Stomach (tissue), 9 donors: ENCODE results near the gene L3MBTL2. TPM values are rescaled to one million over a fixed set of nuclear protein-coding genes. Genes with fewer than 3 reads are reported as not detected.

Experiments used
- DNase-seq, 2 donors: peaks; one replicate each; pipeline versions ENCODE4 v3.0.0 to v3.0.0-alpha.2; 2013 to 2019
- H3K27ac ChIP-seq, 5 donors: fragments of 200-600 bp in 4 of 5; sonication (generic) in 4 of 5; one replicate each; pipeline ENCODE4 v1.5.1; 2013 to 2019; ENCODE audit warnings: mild to moderate bottlenecking in 1 of 5, moderate library complexity in 1 of 5
- H3K27me3 ChIP-seq, 3 donors: fragments of 200-600 bp; sonication (generic); one replicate each; pipeline ENCODE4 v1.5.1; 2017 to 2019; ENCODE audit warnings: mixed run types in 1 of 3
- H3K36me3 ChIP-seq, 4 donors: fragments of 200-600 bp; sonication (generic); 1 replicate in 3 of 4; 2 replicates in 1 of 4; pipeline ENCODE4 v1.5.1; 2016 to 2019
- H3K4me1 ChIP-seq, 4 donors: fragments of 200-600 bp; sonication (generic); one replicate each; pipeline ENCODE4 v1.5.1; 2016 to 2019
- H3K4me3 ChIP-seq, 4 donors: fragments of 200-600 bp; sonication (generic) in 3 of 4; one replicate each; pipeline ENCODE4 v1.5.1; 2016 to 2019; ENCODE audit warnings: mild to moderate bottlenecking in 1 of 4
- H3K9me3 ChIP-seq, 4 donors: fragments of 200-600 bp; sonication (generic); one replicate each; pipeline ENCODE4 v1.5.1; 2016 to 2019
- EP300 ChIP-seq: sonication (generic); formaldehyde crosslinking; IDR thresholded peaks from one replicate; pipeline ENCODE4 v1.6.1; 2017; ENCODE audit warnings: antibody characterized with exemption
- POLR2A ChIP-seq, 4 donors: fragments of 450-650 bp; IDR thresholded peaks; one replicate each; pipeline ENCODE4 v1.6.1; 2016; ENCODE audit warnings: antibody characterized with exemption in 4 of 4, control low read depth in 2 of 4, mild to moderate bottlenecking in 1 of 4, moderate library complexity in 1 of 4
- POLR2AphosphoS5 ChIP-seq, 3 donors: sonication (generic); formaldehyde crosslinking; IDR thresholded peaks; one replicate each; pipeline ENCODE4 v1.6.1; 2016; ENCODE audit warnings: antibody characterized with exemption in 3 of 3
- WGBS, 5 donors: extraction: QIAGEN DNeasy Blood & Tissue Kit in 3 of 5; methylation state at CpG; one replicate each; pipeline versions ENCODE4 v1.1.5 to v1.1.7; 2013 to 2018; 5-methylcytosine and 5-hydroxymethylcytosine counted together
- intact Hi-C: fragments of 100-400 bp; cut with DNase I; formaldehyde crosslinking; loops from one replicate; pipeline ENCODE4 v1.15.1; 2023; ENCODE audit warnings: low total_unique reads
- polyA plus RNA-seq, 3 donors: library from polyadenylated mRNA; stranded (reverse); fragments of 200-250 nt; gene quantifications; one replicate each; pipeline ENCODE4 v1.2.3, GENCODE V29; 2013
- small RNA-seq, 4 donors: library from RNA; depleted of rRNA; stranded (forward); fragments of <200 nt; gene quantifications; one replicate each; pipeline ENCODE3, GENCODE V24; 2016
- total RNA-seq, 5 donors: library from RNA; depleted of rRNA; stranded (reverse); fragments of >200 nt; gene quantifications; one replicate each; pipeline versions ENCODE4 v1.1.0 to v1.2.3, GENCODE V29; 2014 to 2016
- TF ChIP-seq, protein P1 (sequence below), 7 experiments: fragments of 450-650 bp in 4 of 7; fragments of 200-600 bp in 3 of 7; sonication (generic) in 3 of 7; IDR thresholded peaks; one replicate each; pipeline ENCODE4 v1.5.1; 2016 to 2019; ENCODE audit warnings: antibody characterized with exemption in 7 of 7, control low read depth in 2 of 7, mild to moderate bottlenecking in 1 of 7
- donor health status: healthy with polysubstance abuse.
- donor health status: Bipolar disorder and iron deficiency.
- donor health status: healthy.

L3MBTL2 gene
- total and polyA plus RNA-seq, 8 donors: 3.2 to 69.6 (median 12.4) TPM

DNA sequence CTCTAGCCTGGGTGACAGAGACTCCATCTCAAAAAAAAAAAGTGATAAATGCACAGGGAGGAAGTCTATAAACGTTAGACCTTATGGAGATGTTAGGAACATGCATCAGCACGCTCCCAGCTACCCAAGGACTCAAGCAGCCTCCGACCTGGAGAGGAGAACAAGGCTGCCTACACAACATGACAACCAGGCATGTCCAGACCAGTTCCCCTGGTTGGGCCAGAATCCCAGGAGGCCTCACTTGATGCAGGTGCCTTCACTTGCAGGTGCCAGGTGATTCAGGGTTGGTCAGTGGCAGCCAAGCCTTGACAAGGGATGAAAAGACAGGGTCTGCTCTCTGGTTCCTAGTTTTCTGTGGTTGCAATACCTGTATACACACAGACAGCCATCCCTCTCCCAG, 75.0 kb downstream of the L3MBTL2 start:
- intact Hi-C loops: no loop called here
- Histone ChIP-seq H3K4me3 (no peak overlapping the region), H3K4me1 (peaks cover 4 to 20% (median 8%) of the 10 kb centered on the region in 4 donors), H3K36me3 (peaks cover 55 to 96% (median 89%) of the 10 kb centered on the region in 4 donors), H3K27ac (no peak overlapping the region), H3K9me3 (no peaks in the 10 kb centered on the region), H3K27me3 (no peaks in the 10 kb centered on the region)
- peak in 1 of 2 donors; percentile 14 for DNase-seq
- 72 to 82% (median 80%) methylated on average over 3 of the region's 3 CpGs for WGBS, 5 donors
- no peak for TF ChIP-seq EP300

DNA sequence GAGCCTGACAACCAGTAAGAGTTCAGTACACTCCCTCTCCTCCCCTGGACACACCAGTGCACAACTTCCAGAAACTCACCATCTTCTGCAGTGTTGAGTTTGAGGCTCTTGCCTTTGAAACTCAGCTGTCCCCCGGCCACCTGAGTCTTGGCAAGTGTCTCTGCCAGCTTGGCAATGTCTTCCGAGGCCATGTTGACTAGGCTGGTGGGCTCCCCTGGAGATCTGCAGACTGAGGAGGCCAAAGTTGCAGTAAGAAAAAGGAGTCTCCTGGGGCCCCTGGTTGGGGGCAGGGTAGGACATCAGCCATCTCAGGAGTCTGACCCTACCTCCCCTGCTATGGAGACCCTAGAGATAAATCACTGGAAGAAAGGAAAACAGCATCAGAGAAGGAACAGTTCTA, 75.7 kb downstream of the L3MBTL2 start:
- TF ChIP-seq POLR2AphosphoS5 (IDR thresholded peaks at IDR 0.05): no peak
- no peak for TF ChIP-seq EP300
- no peak for TF ChIP-seq POLR2A (IDR thresholded peaks at IDR 0.05)
- TF ChIP-seq, protein P1, sequence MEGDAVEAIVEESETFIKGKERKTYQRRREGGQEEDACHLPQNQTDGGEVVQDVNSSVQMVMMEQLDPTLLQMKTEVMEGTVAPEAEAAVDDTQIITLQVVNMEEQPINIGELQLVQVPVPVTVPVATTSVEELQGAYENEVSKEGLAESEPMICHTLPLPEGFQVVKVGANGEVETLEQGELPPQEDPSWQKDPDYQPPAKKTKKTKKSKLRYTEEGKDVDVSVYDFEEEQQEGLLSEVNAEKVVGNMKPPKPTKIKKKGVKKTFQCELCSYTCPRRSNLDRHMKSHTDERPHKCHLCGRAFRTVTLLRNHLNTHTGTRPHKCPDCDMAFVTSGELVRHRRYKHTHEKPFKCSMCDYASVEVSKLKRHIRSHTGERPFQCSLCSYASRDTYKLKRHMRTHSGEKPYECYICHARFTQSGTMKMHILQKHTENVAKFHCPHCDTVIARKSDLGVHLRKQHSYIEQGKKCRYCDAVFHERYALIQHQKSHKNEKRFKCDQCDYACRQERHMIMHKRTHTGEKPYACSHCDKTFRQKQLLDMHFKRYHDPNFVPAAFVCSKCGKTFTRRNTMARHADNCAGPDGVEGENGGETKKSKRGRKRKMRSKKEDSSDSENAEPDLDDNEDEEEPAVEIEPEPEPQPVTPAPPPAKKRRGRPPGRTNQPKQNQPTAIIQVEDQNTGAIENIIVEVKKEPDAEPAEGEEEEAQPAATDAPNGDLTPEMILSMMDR (IDR thresholded peaks at IDR 0.05): no peak
- Histone ChIP-seq H3K27me3 (no peaks in the 10 kb centered on the region), H3K9me3 (no peaks in the 10 kb centered on the region), H3K4me1 (peaks cover 8 to 25% (median 14%) of the 10 kb centered on the region in 4 donors), H3K27ac (no peak overlapping the region), H3K36me3 (peaks cover 49 to 89% (median 82%) of the 10 kb centered on the region in 4 donors), H3K4me3 (no peak overlapping the region)
- 71 to 100% (median 86%) methylated on average over 2 of the region's 2 CpGs for WGBS, 5 donors
- DNase-seq: no peak
- intact Hi-C loops: no loop called here

Small RNAs within 50 kb of the gene (small RNA-seq; reads per million reads assigned to genes)
- gene MIR6889: 0 reads per million in 4 donors
- gene RNU6-375P: 0 reads per million in 4 donors

Other genes starting within 250 kb of the L3MBTL2 start
- 100 to 1,000 TPM in 3 of 5 donors, 10 to 100 TPM in 2; 75.0 to 164 (median 116) TPM for gene EP300, start 112.7 kb upstream of the L3MBTL2 start, total RNA-seq
- 1 to 10 TPM; 4.3 to 6.0 (median 5.7) TPM for gene EP300, start 112.7 kb upstream of the L3MBTL2 start, polyA plus RNA-seq
- 10 to 100 TPM in 1 of 5 donors, 1 to 10 TPM in 4; 1.4 to 15.6 (median 5.8) TPM for gene CHADL, start 35.6 kb downstream of the L3MBTL2 start, total RNA-seq
- gene CHADL, start 35.6 kb downstream of the L3MBTL2 start, polyA plus RNA-seq: 1 to 10 TPM; 2.0 to 5.4 (median 5.4) TPM
- 100 to 1,000 TPM in 2 of 5 donors, 10 to 100 TPM in 3; 18.9 to 127 (median 61.7) TPM for gene RANGAP1, start 80.9 kb downstream of the L3MBTL2 start, total RNA-seq
- 10 to 100 TPM; 29.5 to 40.0 (median 37.0) TPM for gene RANGAP1, start 80.9 kb downstream of the L3MBTL2 start, polyA plus RNA-seq
- 10 to 100 TPM in 4 of 5 donors, 1 to 10 TPM in 1; 4.7 to 40.1 (median 29.7) TPM for gene ZC3H7B, start 96.2 kb downstream of the L3MBTL2 start, total RNA-seq
- gene ZC3H7B, start 96.2 kb downstream of the L3MBTL2 start, polyA plus RNA-seq: 10 to 100 TPM; 13.5 to 29.0 (median 20.5) TPM
- 10 to 100 TPM in 3 of 5 donors, 1 to 10 TPM in 2; 7.0 to 29.1 (median 19.3) TPM for gene TEF, start 176.6 kb downstream of the L3MBTL2 start, total RNA-seq
- gene TEF, start 176.6 kb downstream of the L3MBTL2 start, polyA plus RNA-seq: 10 to 100 TPM in 1 of 3 donors, 1 to 10 TPM in 2; 6.7 to 12.2 (median 8.2) TPM
- 10 to 100 TPM; 19.8 to 42.4 (median 31.5) TPM for gene TOB2, start 241.5 kb downstream of the L3MBTL2 start, total RNA-seq
- gene TOB2, start 241.5 kb downstream of the L3MBTL2 start, polyA plus RNA-seq: 10 to 100 TPM; 11.0 to 17.1 (median 13.0) TPM